ENCODE measurements around the gene GAS7. TPM values are rescaled to one million over a fixed set of nuclear protein-coding genes. Genes with fewer than 3 reads are reported as not detected.
A peak's percentile ranks its signal among the peaks of the same experiment; 100 is the strongest.

GAS7 gene
- total and polyA plus RNA-seq, 10 of the 15 experiments (the other 5 are each of a cell fraction or from before 2014, with no cell fraction given), result 2.3 to 53.4 (median 24.0) TPM

- 83% methylated on average over 4 of the region's 4 CpGs for WGBS (ENCODE audit: insufficient coverage, insufficient replicate concordance, low lambda C conversion rate, missing lambda C conversion rate)
- no peak overlapping the region for H3K4me3 ChIP-seq
- no peaks in the 10 kb centered on the region for H4K20me1 ChIP-seq (ENCODE audit: control insufficient read depth, insufficient read depth)
- TF ChIP-seq TCF12 (IDR thresholded peaks at IDR 0.05; ENCODE audit: low read depth, low read length) (no peak), TBL1XR1 (IDR thresholded peaks at IDR 0.05; ENCODE audit: low read depth, low read length) (no peak), NBN (IDR thresholded peaks at IDR 0.05) (no peak), BACH1 (IDR thresholded peaks at IDR 0.05; ENCODE audit: borderline replicate concordance) (no peak), SIN3A (IDR thresholded peaks at IDR 0.05; ENCODE audit: low read depth, low read length) (no peak), ZNF24 (IDR thresholded peaks at IDR 0.05) (no peak), TCF3 (IDR thresholded peaks at IDR 0.05; ENCODE audit: borderline replicate concordance, insufficient read depth, low read depth, low read length) (no peak), ZBTB4 (CRISPR knock-in tag; IDR thresholded peaks at IDR 0.05) (no peak), BRCA1 (IDR thresholded peaks at IDR 0.05; ENCODE audit: low read depth, low read length) (no peak), PBX3 (IDR thresholded peaks at IDR 0.05; ENCODE audit: insufficient replicate concordance, low read depth, low read length) (no peak), SREBF2 (IDR thresholded peaks at IDR 0.05; ENCODE audit: low read length) (no peak), ETV6 (conservative IDR thresholded peaks at IDR 0.05 in 1 of 2, IDR thresholded peaks at IDR 0.05 in 1 of 2; ENCODE audit: borderline replicate concordance in 1 of 2, low read depth in 1 of 2) (no peak), NKRF (conservative IDR thresholded peaks at IDR 0.05) (no peak), CBX3 (IDR thresholded peaks at IDR 0.05; ENCODE audit: borderline replicate concordance, low read depth) (no peak), SIX5 (IDR thresholded peaks at IDR 0.05; ENCODE audit: low read depth, low read length, severe bottlenecking) (no peak), ASH2L (IDR thresholded peaks at IDR 0.05; ENCODE audit: borderline replicate concordance, low read depth) (no peak)
- H3K36me3 ChIP-seq (ENCODE audit: control insufficient read depth in 2 of 2, insufficient read depth in 2 of 2, low read length in 1 of 2), result no peaks in the 10 kb centered on the region
- H3K4me2 ChIP-seq (ENCODE audit: control insufficient read depth, insufficient read depth), result peak overlapping the region; percentile 80; the same call in 1 of the 2 replicates
- no peaks in the 10 kb centered on the region for H3K9me3 ChIP-seq (replicated peaks; ENCODE audit: control insufficient read depth, insufficient read depth, low read length)
- H2AFZ ChIP-seq (ENCODE audit: control insufficient read depth, low read depth, low read length), result no peak overlapping the region
- ATAC-seq (no peak), FAIRE-seq (no peak), DNase-seq (ENCODE audit: low read depth, low spot score) (no peak)
- intact Hi-C loops (cut with micrococcal nuclease; ENCODE audit: unreplicated experiment) (loop anchor here (2.0 kb wide), 1 partner anchor 115 kb away; no protein-coding TSS in a partner anchor), in situ Hi-C loops (cut with MboI) (no loop called here)
- no peaks in the 10 kb centered on the region for H3K27me3 ChIP-seq (replicated peaks in 1 of 2; ENCODE audit: control insufficient read depth in 2 of 2, insufficient read depth in 2 of 2, low read length in 1 of 2)
- ChIA-PET CTCF (interaction anchor here (0.6 to 1.4 kb wide), 2 partner anchors 16 to 41 kb away, joined by 3 read pairs; no protein-coding TSS in a partner anchor), RAD21 (ENCODE audit: unreplicated experiment) (no interaction called here), SMC1A (ENCODE audit: uncharacterized antibody, unreplicated experiment) (no interaction called here), POLR2A (no interaction called here)
- BruUV-seq (replicated peaks), result no TSS peak
- H3K4me1 ChIP-seq (ENCODE audit: control insufficient read depth, insufficient read depth, low read length), result peaks cover 26% of the 10 kb centered on the region
- H3K9ac ChIP-seq (ENCODE audit: control insufficient read depth, insufficient read depth, low read length), result no peak overlapping the region
- no peaks in the 10 kb centered on the region for H3K79me2 ChIP-seq (ENCODE audit: control insufficient read depth, insufficient read depth, low read length)
- H3K27ac ChIP-seq (ENCODE audit: control insufficient read depth, insufficient read depth), result peak overlapping the region; percentile 71
Measured at GRCh38 chr17:10156077-10156435, 42.4 kb downstream of the GAS7 start.
